ENCODE data around the gene TRIM49D2.
"Not testable (repeated sequence)": the region's sequence is repeated elsewhere in the genome, so short reads cannot be mapped to it uniquely, and the experiment has no call there.

The TRIM49D2 gene, protein sequence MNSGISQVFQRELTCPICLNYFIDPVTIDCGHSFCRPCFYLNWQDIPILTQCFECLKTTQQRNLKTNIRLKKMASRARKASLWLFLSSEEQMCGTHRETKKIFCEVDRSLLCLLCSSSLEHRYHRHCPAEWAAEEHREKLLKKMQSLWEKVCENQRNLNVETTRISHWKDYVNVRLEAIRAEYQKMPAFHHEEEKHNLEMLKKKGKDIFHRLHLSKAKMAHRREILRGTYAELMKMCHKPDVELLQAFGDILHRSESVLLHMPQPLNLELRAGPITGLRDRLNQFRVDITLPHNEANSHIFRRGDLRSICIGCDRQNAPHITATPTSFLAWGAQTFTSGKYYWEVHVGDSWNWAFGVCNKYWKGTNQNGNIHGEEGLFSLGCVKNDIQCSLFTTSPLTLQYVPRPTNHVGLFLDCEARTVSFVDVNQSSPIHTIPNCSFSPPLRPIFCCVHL

DNA sequence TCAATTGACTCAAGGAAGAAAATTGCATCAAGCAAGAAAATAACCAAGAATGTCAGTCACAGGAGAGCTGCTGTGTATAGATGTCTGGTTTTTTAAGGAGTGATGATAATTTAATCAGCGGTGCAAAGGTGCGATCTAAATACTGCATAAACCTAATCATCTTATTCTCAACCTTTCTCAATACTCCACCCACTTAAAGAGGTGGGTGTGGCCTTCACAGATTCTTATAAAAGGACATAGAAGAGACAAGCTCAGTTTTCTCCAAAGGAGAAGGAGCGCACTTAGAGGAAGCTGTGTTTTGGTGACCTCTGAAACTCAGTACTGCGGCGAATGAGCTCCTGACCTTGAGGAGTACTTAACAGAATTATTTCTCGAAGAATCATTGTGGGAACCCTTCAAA is at the start of gene TRIM49D2:
Gene TRIM49D2 (plus strand): TSS at position 301 of the 400 bp plus-strand sequence. CDS start 2,698 bp downstream, outside the sequence.
- not testable (repeated sequence) for DNase-seq

- not testable (repeated sequence) for DNase-seq
These were observed 46.4 kb upstream of the TRIM49D2 start for GRCh38 chr11:89877511-89877910.

DNA sequence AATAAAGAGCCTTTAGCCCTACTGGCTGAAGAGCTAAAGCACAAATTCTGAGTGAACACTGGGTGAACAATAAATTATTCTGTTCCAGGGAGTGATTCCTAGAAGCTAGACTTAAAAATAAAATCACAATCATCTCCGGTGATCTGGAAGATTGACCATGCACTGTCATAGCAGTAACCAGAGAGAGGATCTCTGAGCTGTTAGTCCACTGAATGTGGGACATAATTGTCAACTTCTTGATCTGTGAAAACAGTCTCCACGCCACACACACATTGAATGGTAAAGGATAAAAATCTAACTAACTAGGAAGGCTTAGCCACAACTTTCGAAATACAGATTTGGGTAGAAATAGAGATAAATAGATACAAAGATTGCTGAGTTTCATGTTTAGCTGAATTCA is 30.6 kb upstream of the TRIM49D2 start:
- DNase-seq = not testable (repeated sequence)

GRCh38 chr11:89900809-89901208 is 23.1 kb upstream of the TRIM49D2 start:
- not testable (repeated sequence) for DNase-seq

- DNase-seq = no peak
These were observed 1.6 kb upstream of the TRIM49D2 start, which contains the start of gene TRIM49D1 for GRCh38 chr11:89922195-89922660. TRIM49D1 (minus strand) TSS chr11:89922245; CDS start chr11:89917710, 4,535 bp downstream.

DNA sequence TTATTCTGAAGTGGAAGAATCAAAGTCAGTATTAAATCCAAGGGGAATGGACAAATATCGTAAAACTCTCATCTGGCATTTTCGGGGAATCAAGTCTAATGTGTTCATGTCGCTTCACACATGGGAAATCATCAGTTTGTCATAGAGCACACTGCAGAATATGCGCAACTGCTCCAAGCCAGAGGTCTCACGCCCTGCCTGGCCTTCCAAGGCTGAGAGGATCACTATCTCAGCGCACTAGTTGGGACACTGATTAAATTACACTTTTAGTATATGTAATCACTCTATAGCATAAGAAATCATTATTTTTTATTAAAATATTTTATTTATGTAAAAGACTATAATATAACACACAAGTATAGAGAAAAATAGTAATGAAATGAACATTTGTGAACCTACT is 37.0 kb downstream of the TRIM49D2 start:
- not testable (repeated sequence) for DNase-seq

- DNase-seq = not testable (repeated sequence)
These were observed 41.9 kb downstream of the TRIM49D2 start, which contains the start of gene TRIM64 for GRCh38 chr11:89965737-89966136. TRIM64 (plus strand) TSS chr11:89966037; CDS start chr11:89968504, 2,467 bp downstream.
